ENCODE measurements around the gene LEP.

DNA sequence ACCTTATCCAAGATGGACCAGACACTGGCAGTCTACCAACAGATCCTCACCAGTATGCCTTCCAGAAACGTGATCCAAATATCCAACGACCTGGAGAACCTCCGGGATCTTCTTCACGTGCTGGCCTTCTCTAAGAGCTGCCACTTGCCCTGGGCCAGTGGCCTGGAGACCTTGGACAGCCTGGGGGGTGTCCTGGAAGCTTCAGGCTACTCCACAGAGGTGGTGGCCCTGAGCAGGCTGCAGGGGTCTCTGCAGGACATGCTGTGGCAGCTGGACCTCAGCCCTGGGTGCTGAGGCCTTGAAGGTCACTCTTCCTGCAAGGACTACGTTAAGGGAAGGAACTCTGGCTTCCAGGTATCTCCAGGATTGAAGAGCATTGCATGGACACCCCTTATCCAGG lies 13.4 kb downstream of the LEP start:
- no peak for TF ChIP-seq ZNF274 (IDR thresholded peaks at IDR 0.05; ENCODE audit: low read depth, low read length)
- no peak for TF ChIP-seq YY1 (IDR thresholded peaks at IDR 0.05; ENCODE audit: insufficient read depth, insufficient read length)
- TF ChIP-seq SUZ12 (IDR thresholded peaks at IDR 0.05; ENCODE audit: extremely low read depth, insufficient read depth, insufficient read length), result no peak

All from NT2/D1 (cell line).